HG03354 (cell line): ENCODE data around the gene RINT1.
"Not testable (repeated sequence)": the region's sequence is repeated elsewhere in the genome, so short reads cannot be mapped to it uniquely, and the experiment has no call there.

Source experiments
- ATAC-seq: cut with Tn5 transposase; IDR thresholded peaks from one replicate; pipeline ENCODE4 v1.9.1; 2021; ENCODE audit warnings: mild to moderate bottlenecking; ENCODE audit not compliant: unreplicated experiment, poor library complexity, severe bottlenecking

RINT1 gene

DNA sequence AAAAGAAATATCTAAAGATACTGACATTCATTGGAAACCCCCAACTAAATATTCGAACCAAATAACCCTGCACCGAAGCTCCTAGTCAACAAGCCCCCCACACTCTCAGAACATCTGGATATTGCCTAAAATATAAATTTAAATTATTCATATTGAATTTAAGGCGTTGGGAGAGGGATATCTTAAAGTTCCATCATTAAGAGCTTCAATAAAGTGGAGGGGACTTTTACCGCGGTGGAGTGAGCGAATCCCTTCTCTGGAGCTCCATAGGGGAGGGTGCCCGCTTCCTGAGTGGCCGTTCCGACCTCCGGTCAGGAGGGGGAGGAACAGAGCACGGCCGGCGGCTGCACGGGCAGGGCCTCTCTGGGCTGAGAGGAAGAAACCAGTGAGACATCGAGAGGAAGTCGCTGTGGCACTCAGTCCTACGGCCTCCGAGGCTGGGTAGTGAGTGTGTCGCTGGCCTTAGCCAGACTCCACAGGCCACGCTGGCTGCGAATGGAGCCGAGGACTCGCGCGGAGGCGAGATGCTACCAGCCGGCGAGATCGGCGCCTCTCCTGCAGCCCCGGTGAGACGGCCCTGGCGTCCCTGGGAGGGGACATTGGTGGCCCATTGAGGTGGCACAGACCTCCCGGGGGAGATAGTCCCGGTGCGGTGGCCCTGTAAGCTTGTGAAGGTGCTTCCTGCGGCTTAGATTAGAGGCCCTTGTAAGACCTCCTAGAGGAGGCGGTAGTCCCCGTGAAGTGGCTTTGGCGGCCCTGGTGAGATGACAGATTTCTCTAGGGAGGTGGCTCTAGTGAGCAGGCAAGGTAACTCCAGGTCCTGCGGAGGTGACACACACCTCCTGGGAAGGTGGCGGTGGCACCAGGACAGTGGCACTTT, at the start of gene RINT1:
TSS of gene RINT1 (plus strand) at position 410 of the 880 bp plus-strand sequence. CDS start at position 525, 115 bp downstream.
- peak; percentile 93 for ATAC-seq

DNA sequence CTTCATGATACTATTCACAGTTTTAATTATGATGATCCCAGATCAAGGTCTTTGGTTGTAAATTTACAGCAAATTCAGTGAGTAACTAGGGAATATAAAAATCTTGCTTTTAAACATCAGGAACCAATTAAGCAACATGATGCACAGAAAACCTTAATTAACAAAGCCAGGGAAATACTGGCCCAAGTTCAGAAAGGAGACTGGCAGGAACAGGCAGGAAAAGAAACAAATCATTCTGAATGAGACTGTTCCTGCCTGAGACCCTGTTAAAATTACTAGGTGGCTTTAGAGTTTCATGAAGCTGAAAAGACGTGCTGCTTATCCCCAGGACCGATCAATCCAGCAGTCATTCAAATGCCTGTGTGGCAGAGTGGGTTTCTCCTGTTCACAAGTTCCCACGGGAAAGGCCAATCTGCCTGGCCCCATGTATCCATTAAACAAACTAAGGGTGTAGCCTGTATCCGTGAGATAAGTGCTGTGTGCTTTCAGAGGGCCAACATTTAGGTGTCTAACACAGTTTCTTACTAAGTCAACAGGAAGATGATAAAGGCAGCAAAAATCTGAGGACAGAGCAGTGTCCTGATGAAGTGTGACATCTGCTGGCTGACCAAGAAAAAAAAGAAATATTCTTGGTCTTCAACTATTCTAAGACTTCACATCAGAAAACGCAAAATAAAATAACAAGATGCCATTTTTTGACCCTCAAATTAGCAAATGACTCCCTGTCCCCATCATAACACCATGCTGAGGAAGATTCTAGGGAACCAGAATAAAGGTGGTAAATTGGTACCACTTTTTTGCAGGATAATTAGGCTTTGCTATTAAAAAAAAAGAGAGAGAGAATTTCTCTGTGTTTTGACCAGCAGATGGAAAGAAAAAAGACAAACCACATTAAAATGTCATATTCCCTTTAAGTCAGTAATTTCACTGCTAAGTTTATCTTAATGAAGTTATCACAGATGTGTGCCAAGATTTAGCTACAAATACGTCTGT, 44.1 kb upstream of the RINT1 start:
- no peak for ATAC-seq

DNA sequence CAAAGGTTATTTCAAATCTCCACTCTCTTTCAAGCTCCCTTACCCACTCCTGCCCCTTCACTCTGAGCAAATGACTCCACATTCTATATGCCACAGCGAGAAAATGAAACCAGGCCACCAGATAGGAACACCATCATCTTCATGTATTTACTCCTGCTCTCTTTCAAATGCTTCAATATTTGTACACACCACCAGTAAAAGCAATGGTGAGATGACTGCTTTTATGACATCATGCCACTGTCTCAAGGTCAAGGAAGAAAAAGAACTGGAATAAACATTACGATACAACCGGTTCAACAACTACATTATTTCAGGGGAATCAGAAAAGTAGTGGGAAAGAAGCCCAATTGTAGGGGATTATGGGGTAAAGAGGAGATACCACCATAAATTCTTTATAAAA, 42.6 kb upstream of the RINT1 start:
- ATAC-seq = no peak

DNA sequence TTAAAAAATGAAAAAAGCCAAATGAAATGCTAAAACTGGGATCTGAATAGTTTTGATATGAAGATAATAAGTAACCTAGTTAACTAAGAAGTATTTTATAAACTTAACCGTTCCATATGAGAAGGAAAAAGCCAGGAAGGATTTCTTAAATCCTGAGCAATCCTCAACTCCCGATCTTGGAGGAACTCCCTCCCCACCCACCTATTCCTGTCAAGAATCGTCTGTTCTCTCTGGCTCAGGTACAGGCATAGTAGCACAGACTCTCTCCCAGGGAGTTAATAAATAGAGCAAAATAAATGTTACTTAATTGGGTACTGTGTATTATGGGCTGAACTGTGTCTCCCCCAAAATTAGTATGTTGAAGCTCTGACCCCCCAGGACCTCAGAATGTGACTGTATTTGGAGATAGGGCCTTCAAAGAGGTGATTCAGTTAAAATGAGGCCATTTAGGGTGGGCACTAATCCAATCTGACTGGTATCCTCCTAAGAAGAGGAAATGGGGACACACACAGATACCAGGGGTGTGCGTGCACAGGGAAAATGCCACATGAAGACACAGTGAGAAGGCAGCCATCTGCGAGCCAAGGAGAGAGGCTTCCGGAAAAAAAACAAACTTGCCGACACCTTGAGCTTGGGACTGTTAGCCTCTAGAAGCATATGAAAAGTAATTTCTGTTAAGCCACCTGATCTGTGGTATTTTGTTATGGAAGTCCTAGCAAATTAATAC, 38.6 kb upstream of the RINT1 start:
- no peak for ATAC-seq

DNA sequence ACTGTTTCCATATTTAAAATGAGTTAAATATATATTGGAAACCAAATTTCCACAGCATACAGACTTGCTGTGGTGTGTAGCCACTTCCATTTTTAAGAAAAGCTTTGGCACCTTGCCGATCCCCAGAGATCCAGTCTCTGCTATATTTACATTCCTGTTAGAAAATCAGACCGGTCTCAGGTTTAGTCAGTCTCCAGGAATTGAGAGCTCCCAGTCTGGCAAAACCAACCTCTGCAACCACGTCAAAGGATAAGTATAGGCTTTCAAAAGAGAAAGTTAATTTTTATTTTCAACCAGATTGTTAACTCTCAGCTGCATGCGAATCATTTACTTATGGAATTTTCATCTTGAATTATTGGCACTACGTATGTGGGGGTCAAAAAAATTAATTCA, 38.1 kb upstream of the RINT1 start:
- no peak for ATAC-seq

DNA sequence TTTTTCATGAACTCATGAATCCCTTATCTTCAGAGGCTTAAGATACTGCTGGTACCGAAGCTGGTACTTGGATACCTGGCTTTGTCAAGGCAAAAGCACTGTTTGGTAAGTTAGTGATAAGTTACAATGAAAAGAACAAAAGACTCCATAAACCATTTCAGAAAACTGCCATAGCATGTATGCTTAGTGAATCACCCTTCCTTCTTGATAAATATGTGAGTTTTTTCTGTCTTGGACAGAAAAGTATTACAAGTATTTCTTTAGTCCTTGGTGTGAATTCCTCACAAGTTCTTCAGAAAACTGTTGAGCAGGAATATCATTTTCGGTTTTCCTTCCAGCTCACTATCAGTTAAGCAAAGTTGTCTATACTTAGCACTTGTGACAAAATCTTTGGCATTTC, 35.5 kb upstream of the RINT1 start:
- ATAC-seq = no peak

DNA sequence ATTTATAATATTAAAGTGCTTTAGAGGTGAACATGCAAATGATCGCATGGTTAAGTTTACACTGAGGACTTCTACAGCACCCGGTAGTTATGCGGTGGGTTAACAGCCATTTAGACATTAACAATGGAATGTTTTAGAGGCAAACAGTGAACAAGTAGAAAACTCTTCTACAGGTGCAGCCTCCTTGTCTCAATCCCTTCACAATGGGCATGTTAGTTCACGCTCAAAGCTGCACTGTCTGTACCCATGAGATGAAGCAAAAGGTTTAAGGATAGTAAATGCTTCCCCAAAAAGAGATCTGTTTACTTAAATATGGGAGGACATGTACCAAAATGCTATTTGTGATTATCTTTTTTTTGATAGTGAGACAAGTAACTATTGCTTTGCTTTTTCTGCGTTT, 35.0 kb upstream of the RINT1 start:
- no peak for ATAC-seq

DNA sequence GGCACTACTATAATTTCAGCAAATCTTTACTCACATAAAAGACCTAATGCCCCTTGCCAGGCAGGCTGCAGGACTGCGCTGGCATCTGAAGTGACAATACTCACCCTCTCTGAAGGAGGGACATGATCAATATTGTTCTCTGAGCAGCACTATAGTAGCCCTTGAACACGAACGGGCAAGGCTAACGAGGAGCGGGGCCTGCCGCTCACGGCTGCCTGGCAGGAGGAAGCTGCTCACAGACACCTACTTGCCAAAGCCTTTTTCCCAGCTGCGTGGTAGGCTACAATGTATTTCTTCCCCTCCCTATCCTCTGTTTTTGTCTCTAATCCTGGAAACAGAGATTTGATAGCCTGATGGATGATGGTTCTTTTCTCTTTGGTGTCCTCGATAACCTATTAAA, 29.8 kb upstream of the RINT1 start:
- ATAC-seq = no peak

DNA sequence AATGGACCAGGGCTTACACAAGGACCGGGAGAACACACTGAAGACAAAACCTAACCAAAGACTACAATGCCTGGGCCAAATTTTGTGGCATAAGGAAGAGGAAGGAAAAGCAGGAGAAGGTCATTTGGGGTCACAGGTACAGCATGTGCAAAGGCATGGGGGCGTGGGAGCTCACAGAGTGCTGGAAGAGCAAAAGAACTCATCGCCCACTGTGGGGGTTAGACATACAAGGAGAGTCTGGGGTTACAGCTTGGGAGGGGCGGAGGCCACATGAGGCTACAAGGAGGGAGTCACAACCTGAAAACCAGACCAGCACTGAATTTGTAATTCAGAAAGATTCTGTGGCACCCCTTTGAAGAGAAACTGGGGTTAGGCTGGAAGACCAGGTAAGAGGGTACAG, 19.6 kb upstream of the RINT1 start:
- ATAC-seq = no peak

DNA sequence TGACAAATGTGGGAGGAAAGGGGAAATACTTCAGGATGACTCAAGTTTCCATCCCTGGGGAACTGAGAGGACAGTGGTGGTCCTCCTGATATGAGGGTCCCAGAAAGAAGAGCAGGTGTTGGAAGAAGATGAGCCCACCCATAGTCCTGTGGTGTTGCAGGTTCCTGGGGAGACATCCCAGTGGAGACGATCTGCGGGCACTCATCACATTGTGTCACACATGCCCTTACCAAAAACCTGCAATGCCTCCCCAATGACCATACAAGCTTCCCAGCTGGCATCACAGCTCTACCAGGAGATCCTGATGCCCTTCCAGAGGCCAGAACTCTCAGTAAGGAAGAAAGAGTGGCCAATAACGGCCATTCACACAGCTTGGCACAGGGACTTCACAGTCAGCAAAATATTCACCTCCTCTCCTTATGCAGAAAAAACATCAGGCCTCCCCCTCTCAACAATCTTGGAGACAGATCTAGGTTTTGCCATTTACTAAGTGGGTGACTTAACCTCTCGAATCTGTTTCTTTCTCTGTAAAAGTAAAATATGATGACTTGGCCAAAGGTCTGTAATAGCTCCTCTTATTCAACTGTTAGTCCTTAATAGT, 19.0 kb upstream of the RINT1 start:
- ATAC-seq = no peak

DNA sequence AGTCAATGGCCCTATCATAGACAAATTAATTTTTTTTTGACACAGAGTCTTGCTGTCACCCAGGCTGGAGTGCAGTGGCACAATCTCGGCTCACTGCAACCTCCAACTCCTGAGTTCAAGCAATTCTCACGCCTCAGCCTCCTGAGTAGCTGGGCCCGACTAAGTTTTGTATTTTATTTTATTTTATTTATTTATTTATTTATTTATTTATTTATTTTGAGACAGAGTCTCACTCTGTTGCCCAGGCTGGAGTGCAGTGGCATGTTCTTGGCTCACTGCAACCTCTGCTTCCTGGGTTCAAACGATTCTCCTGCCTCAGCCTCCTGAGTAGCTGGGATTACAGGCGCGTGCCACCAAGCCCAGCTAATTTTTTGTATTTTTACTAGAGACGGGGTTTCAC, 16.4 kb upstream of the RINT1 start:
- not testable (repeated sequence) for ATAC-seq

DNA sequence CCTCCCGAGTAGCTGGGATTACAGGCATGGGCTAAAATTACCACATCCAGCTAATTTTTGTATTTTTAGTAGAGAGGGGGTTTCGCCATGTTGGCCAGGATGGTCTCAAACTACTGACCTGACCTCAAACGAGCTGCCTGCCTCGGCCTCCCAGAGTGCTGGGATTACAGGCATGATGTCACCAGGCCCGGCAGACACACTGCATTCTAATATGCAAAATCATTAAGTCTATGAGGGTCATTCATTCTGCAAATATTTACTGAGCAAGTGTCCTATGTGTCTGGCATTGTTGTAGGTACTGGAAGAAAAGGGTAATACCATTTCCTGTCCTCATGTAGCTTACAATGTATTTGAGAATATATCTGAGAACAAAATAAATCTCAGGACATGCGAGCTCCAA, 12.6 kb upstream of the RINT1 start:
- no peak for ATAC-seq

DNA sequence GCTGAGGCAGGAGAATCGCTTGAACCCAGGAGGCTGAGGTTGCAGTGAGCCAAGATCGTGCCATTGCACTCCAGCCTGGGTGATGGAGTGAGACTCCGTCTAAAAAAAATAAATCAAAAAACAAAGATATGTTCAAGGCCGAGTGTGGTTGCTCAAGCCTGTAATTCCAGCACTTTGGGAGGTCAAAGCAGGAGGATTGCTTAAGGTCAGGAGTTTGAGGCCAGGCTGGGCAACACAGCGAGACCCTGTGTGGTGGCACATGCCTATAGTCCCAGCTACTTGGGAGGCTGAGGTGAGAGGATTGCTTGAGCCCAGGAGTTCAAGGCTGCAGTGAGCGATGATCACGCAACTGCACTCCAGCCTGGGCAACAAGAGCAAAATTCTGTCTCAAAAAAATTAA, 11.4 kb upstream of the RINT1 start:
- ATAC-seq = not testable (repeated sequence)

DNA sequence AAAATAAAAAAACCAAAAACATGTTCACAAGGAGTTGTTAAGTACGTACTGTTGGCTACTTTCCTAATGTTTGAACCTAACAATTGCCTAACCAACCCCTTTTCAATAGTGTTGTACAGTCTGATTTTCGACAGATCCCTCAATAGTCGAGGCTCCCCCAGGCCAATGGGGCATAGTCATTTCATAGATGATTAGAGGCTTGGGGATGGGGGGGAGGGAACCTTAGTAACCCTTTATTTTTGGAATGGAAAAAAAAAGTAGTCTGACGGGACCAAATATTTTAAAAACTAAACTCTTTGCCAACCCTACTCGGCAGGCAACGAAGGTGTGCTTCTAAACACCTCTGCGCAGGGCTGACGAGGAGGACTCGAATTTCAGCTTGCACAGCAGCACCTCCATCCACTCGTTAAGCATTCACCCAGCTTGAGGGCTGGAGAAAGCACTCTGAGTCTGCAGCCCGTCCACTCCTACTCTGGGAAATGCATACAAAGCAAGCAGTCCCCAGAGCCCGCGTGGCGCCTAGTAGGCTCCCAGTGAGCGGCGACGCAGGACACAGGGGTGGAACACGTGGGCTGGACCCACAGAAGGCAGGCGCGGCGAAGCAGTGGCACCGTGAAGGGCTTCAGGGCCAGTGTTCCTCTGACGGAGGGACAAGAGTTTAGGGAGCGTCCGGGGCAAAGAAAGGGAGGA, 10.8 kb upstream of the RINT1 start:
- ATAC-seq = peak; percentile 42

DNA sequence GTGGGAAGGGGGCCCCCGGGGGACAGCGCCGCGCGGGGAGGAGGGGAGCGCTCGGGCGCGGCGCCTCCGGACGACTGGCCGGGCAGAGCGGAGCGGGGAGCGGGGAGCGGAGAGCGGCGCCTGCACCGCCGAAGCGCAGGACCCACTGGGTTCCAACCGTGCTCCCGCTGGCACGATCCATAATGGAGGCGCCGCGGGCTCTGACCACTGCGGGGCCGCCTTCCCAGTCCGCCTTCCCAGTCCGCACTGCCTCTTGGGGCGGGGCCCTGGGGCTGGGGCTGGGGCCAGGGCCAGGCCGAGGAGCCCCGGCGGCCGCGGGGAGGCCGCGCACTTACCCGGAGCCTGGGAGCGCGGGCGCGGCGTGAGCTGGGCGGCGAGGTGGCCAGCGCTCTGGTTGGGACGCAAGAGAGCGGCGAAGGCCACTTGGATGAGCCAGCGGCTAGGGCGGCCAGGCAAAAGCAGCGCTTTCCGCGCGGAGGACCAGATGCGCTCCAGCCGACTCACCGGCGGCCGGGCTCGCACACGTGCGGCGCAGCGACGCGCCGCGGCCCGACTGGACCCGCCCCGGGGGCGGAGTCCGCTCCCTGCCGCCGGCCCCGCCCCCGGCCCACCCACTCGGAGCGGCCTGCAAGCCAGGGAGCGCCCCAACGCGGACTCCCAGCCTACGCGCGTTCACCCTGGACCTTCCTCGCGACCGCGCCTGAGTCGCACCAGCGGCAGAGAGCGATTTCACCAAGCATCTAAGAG, 10.1 kb upstream of the RINT1 start, which contains the start of gene PUS7:
TSS of gene PUS7 (minus strand) at position 555 of the 747 bp plus-strand sequence. CDS start 13,759 bp downstream, outside the sequence.
- ATAC-seq = peak; percentile 87

DNA sequence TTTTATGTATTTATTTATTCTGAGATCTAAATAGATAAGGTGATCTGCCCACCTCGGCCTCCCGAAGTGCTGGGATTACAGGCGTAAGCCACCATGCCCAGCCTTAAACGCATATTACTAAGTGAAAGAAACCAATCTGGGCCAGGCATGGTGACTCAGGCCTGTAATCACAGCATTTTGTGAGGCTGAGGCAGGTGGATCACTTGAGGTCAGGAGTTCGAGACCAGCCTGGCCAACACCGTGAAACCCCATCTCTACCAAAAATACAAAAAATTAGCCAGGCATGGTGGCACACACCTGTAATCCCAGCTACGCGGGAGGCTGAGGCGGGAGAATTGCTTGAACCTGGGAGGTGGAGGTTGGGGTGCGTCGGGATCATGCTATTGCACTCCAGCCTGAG, 7.6 kb upstream of the RINT1 start:
- ATAC-seq = not testable (repeated sequence)

DNA sequence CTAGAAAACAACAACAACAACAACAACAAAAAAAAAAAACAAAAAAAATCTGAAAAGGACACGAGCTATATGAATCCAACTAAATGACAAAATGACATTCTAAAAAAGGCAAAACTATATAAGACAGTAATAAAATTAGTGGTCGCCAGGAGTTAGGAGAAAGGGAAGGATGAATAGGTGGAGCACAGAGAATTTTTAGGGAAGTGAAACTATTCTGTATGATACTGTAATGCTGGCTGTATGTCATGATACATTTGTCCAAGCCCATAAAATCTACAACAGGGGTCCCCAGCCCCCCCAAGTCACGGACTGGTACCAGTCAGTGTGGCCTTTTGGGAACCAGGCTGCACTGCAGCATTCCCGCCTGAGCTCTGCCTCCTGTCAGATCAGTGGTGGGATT, 7.2 kb upstream of the RINT1 start:
- no peak for ATAC-seq

DNA sequence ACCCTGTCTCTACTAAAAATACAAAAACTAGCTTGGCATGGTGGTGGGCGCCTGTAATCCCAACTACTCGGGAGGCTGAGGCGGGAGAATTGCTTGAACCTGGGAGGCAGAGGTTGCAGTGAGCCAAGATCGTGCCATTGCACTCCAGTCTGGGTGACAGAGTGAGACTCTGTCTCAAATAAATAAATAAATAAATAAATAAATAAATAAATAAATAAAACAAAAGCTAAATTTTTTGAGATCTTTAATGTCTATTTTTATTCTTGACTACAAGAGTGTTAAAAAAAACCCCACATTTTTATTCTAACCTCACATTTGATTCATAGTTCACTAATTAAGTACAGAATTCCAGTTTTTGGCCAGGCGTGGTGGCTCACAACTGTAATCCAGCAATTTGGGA, 4.3 kb upstream of the RINT1 start:
- ATAC-seq = not testable (repeated sequence)
